Glutamatergic neuron (in vitro differentiated cells): ENCODE measurements around the gene RBFOX1. TPM values are rescaled to one million over a fixed set of nuclear protein-coding genes. Genes with fewer than 3 reads are reported as not detected.

ENCODE experiments used
- DNase-seq: peaks from one replicate; pipeline ENCODE4 v3.0.0; 2022
- H3K27ac Mint-ChIP-seq: one replicate; pipeline ENCODE4 v1.8.0; 2020; ENCODE audit warnings: mild to moderate bottlenecking, mixed read lengths, inconsistent platforms; ENCODE audit not compliant: unreplicated experiment
- H3K27me3 Mint-ChIP-seq: one replicate; pipeline ENCODE4 v1.8.0; 2020; ENCODE audit warnings: mild to moderate bottlenecking, moderate library complexity, mixed read lengths, inconsistent platforms; ENCODE audit not compliant: unreplicated experiment
- H3K36me3 Mint-ChIP-seq: one replicate; pipeline ENCODE4 v1.8.0; 2020; ENCODE audit warnings: mild to moderate bottlenecking, mixed read lengths, inconsistent platforms; ENCODE audit not compliant: unreplicated experiment
- H3K4me1 Mint-ChIP-seq: one replicate; pipeline ENCODE4 v1.8.0; 2020; ENCODE audit warnings: mild to moderate bottlenecking, low read depth, mixed read lengths, inconsistent platforms; ENCODE audit not compliant: unreplicated experiment
- H3K4me3 Mint-ChIP-seq: one replicate; pipeline ENCODE4 v1.8.0; 2020; ENCODE audit warnings: mild to moderate bottlenecking, mixed read lengths, inconsistent platforms; ENCODE audit not compliant: unreplicated experiment
- H3K9me3 Mint-ChIP-seq: one replicate; pipeline ENCODE4 v1.8.0; 2020; ENCODE audit warnings: mild to moderate bottlenecking, moderate library complexity, mixed read lengths, inconsistent platforms; ENCODE audit not compliant: unreplicated experiment
- total RNA-seq: library from RNA; stranded (reverse); fragmentation: NEBNext Ultra II Directional; extraction: Animal tissue kit (Norgen Biotek cat#: 25700); gene quantifications from one replicate; pipeline ENCODE4 v1.2.1, GENCODE V29; 2021; ENCODE audit not compliant: unreplicated experiment
- TF ChIP-seq, protein P1 (sequence below): fragments of 200-600 bp; sonication (generic); IDR thresholded peaks from one replicate; pipeline ENCODE4 v1.5.0; 2021; ENCODE audit not compliant: partially characterized antibody, unreplicated experiment

Gene RBFOX1
- total RNA-seq, 1 donor from 2014 or later = 30.5 TPM

DNA sequence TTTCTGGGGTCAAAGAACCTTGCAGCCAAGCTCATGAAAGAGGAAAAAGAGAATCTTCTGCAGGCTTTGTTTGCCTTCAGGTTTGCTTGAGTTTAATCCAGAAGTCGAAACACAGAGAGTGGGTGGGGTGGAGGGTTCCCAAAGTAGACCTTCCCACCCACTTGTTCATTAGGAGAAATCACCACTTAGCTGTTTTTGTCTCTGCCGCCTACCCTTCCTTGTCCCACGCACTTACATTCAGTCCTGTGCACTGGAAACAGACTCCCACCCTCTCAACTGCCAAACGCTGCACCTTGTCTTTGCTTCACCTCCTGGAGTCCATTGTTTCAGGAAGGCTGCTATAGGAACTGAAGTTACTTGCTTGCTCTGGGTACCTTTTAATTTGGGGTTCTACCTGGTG, 38.6 kb upstream of the RBFOX1 start:
- no peak overlapping the region for H3K4me3 Mint-ChIP-seq
- H3K27ac Mint-ChIP-seq = no peak overlapping the region
- H3K36me3 Mint-ChIP-seq = no peaks in the 10 kb centered on the region
- no peaks in the 10 kb centered on the region for H3K4me1 Mint-ChIP-seq
- no peak for DNase-seq
- TF ChIP-seq, protein P1, sequence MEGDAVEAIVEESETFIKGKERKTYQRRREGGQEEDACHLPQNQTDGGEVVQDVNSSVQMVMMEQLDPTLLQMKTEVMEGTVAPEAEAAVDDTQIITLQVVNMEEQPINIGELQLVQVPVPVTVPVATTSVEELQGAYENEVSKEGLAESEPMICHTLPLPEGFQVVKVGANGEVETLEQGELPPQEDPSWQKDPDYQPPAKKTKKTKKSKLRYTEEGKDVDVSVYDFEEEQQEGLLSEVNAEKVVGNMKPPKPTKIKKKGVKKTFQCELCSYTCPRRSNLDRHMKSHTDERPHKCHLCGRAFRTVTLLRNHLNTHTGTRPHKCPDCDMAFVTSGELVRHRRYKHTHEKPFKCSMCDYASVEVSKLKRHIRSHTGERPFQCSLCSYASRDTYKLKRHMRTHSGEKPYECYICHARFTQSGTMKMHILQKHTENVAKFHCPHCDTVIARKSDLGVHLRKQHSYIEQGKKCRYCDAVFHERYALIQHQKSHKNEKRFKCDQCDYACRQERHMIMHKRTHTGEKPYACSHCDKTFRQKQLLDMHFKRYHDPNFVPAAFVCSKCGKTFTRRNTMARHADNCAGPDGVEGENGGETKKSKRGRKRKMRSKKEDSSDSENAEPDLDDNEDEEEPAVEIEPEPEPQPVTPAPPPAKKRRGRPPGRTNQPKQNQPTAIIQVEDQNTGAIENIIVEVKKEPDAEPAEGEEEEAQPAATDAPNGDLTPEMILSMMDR = no peak
- H3K27me3 Mint-ChIP-seq = peaks cover 4% of the 10 kb centered on the region
- peaks cover 7% of the 10 kb centered on the region for H3K9me3 Mint-ChIP-seq

DNA sequence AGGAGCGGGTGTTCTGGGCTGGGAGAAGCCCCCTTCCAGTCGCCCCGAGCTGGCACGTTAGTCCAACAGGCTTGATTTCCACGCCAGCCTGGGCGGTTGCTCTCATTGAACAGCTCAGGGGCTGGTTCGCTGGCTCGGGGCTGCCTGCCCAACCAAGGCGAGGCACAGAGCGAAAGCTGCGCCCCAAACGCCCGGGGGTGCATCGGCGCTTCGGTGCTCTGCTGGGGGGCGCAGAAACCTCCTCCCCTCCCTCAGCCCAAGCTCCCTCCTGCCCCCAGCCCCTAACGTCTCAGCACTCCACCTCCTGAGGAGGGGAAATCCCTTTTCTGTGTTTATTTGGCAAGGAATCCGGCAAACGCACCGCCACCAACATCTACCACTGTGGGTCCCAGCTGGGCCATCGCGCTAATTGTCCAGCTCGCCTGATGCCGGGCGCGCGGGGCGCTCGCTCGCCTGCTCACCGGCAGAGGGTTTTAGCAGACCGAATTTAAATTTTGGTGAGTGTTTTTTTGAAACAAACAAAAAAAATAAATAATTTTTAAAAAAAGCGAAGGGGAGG, 29.5 kb upstream of the RBFOX1 start:
- TF ChIP-seq, protein P1 = no peak
- peaks cover 6% of the 10 kb centered on the region for H3K9me3 Mint-ChIP-seq
- H3K4me1 Mint-ChIP-seq = peaks cover 8% of the 10 kb centered on the region
- H3K27me3 Mint-ChIP-seq = peaks cover 2% of the 10 kb centered on the region
- peak overlapping the region; percentile 94 for H3K4me3 Mint-ChIP-seq
- no peaks in the 10 kb centered on the region for H3K36me3 Mint-ChIP-seq
- peak; percentile 70 for DNase-seq
- H3K27ac Mint-ChIP-seq = peak overlapping the region; percentile 90

DNA sequence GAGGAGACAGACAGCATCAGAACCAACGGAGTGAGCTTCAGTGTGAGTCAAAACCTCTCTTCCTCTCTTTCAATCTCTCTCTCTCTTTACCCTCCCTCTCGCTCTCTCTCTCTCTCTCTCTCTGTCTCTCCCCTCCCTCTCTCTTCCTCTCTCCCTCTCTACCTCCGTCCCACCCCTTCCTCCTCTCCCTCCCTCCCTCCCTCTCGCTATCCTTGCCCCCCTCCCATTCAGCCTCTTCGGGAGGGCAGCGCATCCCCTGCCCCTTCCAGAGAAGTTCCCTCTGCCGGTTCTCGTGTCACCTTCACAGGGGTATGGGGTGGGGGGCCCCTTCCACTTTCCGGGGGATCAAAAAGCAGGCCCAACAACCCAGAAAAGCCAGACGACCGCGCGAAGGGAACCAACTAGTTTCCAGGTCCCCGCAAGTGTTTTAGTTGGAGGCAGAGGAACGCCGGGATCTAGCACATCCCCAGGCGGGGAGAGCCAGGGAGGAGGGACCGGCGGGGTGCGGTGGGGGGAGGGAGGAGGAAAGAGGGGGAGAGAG, 28.9 kb upstream of the RBFOX1 start:
- Mint-ChIP-seq H3K4me3 (peak overlapping the region; percentile 94), H3K27ac (peak overlapping the region; percentile 90), H3K9me3 (peaks cover 8% of the 10 kb centered on the region), H3K27me3 (peaks cover 2% of the 10 kb centered on the region), H3K4me1 (peaks cover 12% of the 10 kb centered on the region), H3K36me3 (peaks cover 4% of the 10 kb centered on the region)
- TF ChIP-seq, protein P1 = no peak
- DNase-seq = peak; percentile 28

DNA sequence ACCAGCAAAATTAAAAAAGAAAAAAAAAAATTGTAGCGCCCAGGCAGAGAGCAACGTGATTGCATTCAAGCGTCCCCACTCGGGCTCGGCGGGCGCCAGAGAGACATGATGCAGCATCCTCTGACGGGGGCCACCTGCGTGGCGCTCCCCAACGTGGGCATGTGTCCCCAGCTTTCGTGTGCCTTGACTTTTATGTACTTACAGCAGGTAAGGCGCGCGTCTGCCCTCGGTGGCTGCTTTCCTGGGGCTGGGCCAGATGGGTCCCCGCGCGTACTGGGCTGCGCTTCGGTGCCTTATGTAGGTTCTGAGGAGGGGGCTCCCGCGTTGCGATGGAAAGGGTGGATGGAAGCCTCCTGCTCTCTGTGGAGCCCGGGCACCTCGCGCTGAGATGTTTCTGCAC, 28.4 kb upstream of the RBFOX1 start:
- peaks cover 10% of the 10 kb centered on the region for H3K9me3 Mint-ChIP-seq

DNA sequence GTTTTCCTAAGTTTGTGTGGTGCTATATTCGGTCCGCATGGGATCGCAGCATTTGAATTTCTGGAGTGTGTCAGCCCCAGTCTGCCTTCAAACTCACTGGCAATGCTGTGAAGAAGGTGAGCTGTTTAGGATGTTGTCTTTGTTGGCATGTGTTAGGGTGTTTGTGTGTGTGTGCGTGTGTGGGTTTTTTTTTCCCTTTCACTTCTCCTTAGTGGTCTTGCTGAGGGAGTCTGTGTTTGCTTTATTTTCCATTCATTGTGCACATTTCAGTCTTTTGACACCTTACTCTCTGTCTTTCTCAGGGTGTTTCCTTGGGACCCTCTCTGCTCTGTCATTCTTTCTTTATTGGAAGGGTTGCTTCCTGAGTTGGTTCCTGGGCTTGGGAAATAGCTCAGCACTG, 27.7 kb upstream of the RBFOX1 start:
- Mint-ChIP-seq H3K9me3 (peaks cover 12% of the 10 kb centered on the region), H3K27me3 (peaks cover 2% of the 10 kb centered on the region), H3K4me3 (peak overlapping the region; percentile 94)

More for the DNA sequence above, 28.4 kb upstream of the RBFOX1 start:
- peak overlapping the region; percentile 94 for H3K4me3 Mint-ChIP-seq
- peaks cover 5% of the 10 kb centered on the region for H3K36me3 Mint-ChIP-seq
- TF ChIP-seq, protein P1 = no peak
- peaks cover 14% of the 10 kb centered on the region for H3K4me1 Mint-ChIP-seq
- H3K27ac Mint-ChIP-seq = peak overlapping the region; percentile 90
- peaks cover 2% of the 10 kb centered on the region for H3K27me3 Mint-ChIP-seq
- peak; percentile 21 for DNase-seq

More for the DNA sequence above, 27.7 kb upstream of the RBFOX1 start:
- no peak for DNase-seq
- Mint-ChIP-seq H3K27ac (peak overlapping the region; percentile 41), H3K4me1 (peaks cover 14% of the 10 kb centered on the region), H3K36me3 (peaks cover 5% of the 10 kb centered on the region)
- TF ChIP-seq, protein P1 = no peak
